GM12801 (cell line): ENCODE results near the gene MSH5.

ENCODE experiments used
- CTCF ChIP-seq: IDR thresholded peaks from one replicate; pipeline ENCODE4 v1.5.1; 2011; ENCODE audit warnings: control low read depth; ENCODE audit not compliant: insufficient read length; ENCODE audit errors: extremely low read depth

MSH5 gene

GRCh38 chr6:31722173-31722572 lies 17.6 kb upstream of the MSH5 start:
- TF ChIP-seq CTCF, result no peak

- no peak for TF ChIP-seq CTCF
Observed at GRCh38 chr6:31723245-31723979, 16.4 kb upstream of the MSH5 start, which contains the start of gene MPIG6B. Gene MPIG6B (plus strand): TSS chr6:31723373. CDS start chr6:31723384, 11 bp downstream.

GRCh38 chr6:31723980-31724691 lies 15.7 kb upstream of the MSH5 start:
- TF ChIP-seq CTCF, result no peak

- no peak for TF ChIP-seq CTCF
Observed at GRCh38 chr6:31725502-31726350, 14.1 kb upstream of the MSH5 start.

GRCh38 chr6:31727034-31727716 lies 12.6 kb upstream of the MSH5 start:
- no peak for TF ChIP-seq CTCF

- no peak for TF ChIP-seq CTCF
Observed at GRCh38 chr6:31727717-31728671, 11.8 kb upstream of the MSH5 start.
